Measurements from ENCODE around the gene TBX18.

TBX18 gene

DNA sequence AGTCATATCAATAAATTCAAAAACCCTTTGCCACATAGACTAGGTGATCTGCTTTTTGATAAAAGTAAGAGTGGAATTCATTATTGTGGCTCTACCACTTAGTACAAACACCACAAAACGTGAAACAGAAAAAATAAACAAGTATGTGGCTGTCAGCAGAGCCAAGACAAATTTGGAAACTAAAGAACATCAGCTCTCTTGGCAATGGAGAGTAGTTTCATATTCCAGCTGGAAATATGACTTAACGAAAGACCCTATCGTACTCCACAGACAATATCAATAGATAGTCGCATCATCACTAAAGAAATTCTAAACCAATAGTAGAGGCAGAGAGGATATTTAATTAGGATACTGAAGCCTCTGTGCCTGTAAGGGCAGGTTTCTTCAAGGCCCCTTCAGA lies 20.8 kb downstream of the TBX18 start:
- no peak for DNase-seq

DNA sequence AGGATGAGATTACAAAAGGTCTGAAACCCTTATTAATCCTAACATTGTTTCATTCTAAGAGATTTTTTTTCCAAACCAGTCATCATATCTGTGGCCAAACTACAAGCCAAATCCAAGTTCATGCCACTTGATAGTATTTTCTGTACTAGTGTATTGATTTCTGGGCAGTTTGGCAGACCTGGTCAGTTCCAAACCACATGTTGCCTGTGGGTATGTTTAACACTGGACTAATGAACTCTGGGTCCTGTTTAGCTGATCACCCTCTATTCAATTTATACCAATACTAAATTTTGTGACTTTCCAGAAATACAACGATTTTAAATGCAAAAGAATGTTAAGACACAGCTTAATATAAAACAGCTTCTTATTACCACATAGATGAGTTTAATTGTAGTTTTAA lies 24.0 kb downstream of the TBX18 start:
- DNase-seq, result no peak

DNA sequence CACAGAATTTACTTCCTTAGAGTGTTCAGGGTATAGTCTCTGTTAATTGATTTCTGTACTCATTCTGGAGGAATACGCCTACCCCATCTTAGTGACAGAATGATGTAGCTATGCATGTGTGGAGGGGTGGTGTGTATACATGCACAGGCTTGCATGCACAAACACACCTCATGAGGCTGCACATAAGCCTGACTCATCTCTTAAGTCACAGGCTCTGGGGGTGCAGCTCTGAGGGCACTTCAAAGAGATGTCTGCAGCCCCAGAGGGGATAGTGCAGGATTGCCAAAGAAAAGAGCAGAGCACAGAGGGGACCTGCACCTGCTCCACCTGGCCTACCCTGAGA lies 24.6 kb downstream of the TBX18 start:
- DNase-seq, result no peak

DNA sequence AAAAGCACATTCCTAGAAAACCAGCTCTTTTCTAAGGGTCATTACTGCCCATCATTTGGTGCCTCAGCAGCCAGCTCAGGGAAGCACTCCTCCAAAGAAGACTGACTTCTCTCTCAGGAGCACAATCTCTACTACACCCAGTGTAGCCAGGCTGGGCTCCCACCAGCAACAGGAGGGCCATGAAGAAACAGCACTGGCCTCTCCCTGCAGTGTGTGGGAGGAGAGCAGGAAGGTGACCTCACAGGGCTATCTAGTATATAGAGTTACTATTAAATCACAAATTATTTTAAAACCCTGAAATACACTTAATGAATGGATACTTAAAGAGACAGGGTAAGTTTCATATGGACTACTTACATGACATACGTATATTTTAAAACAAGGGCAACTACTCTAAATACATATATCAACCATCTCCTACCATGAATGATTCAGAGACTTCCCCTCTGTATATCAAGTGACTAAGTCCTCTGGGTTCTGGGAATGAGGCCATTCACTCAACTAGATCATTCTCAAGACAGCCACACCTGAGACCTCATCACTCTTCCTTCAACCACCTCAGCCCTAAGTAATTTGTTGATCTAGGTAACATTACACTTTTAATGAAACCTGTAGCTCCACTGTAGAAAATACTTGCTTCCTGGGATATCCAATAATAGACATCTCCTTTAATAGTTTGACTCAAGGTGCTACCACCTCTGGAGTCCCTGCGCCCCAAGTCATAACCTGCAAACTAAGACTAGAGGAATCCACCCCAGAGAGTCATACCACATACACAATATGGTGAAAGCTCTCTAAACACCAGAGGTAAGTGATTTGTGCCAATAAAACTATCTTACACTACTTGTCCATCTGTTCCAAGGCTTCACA lies 25.2 kb downstream of the TBX18 start:
- DNase-seq, result no peak

DNA sequence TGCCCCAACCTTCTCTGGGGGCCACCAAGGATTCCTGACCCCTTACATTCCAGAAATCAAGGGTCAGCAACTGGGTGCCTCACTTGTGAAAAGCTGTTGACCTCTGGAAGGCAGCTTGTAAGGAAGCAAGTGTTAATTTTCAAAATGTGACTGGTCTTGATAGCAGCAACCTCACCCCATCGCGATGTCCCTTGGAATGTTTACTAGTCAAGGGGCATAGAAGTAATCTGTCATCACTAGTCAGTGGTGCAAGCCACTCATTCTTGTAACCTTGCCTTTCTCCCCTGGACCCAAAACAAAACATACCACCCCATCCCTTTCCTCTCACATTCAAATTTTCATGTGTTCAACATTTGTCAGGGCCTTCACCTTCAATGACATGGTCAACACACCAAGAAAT lies 30.5 kb downstream of the TBX18 start:
- DNase-seq, result no peak

DNA sequence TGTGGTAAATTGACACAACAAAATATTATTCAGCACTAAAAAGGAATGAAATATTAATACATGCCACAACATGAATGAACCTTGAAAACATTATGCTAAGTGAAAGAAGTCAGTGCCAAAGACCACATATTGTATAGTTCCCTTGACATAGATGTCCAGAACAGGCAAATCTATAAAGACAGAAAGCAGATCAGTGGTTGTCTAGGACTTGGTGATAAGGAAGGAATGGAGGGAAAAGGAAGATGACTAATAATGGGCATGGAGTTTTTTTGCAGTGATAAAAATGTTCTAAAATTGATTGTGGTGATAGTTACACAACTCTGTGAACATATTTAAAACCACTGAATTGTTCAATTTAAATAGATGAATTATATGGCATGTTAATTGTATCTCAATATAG lies 32.5 kb downstream of the TBX18 start:
- DNase-seq, result no peak

DNA sequence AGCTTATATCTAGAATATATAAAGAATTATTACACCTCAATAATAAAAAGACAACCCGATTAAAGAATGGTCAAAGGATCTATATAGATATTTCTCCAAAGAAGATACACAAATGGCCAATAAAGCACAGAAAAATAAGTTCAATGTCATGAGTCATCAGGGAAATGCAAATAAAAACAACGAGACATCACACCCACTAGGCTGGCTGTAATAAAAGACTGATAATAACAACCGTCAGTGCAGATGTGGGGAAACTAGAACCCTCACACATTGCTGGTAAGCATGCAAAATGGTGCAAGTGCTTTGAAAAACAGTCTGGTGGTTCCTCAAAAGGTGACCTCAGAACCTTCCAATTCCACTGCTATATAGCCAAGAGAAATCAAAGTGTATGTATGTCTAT lies 33.0 kb downstream of the TBX18 start:
- DNase-seq, result no peak

DNA sequence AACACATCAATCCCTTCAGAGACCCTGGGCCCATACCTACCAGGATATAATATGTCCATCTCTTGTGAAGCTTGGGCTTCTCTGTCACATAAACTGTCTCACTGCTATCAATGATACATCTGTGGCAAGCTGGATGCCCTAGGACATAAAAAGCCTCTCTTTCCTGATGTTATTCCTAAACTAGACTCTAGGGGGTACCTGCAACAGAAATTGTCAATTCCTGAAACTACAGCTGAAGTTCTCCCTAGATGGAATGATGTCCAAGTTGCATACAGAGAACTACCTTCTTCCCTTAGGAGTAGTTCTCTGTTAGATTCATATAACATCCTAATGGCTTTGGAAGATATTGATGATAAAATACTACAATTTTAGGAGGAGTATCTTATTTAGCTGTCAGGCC lies 35.8 kb downstream of the TBX18 start:
- no peak for DNase-seq

DNA sequence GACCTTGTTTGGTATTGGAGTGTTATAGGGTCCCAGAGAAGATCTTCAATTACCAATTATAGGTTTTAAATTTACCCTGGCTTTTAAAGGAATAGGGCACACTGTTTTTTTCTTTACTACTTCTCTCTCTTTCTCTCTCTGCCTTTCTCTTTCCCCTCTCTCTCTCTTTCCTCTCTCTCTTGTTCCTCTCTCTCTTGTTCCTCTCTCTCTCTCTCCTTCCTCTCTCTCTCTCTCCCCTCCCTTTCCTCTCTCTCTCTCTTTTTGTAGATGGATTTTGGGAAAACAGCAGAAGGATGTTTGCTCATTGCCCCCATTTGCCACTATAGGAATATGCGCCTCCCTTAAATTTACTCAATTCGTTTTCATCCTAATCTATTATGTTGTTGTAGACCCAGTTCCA lies 45.2 kb downstream of the TBX18 start:
- no peak for DNase-seq

DNA sequence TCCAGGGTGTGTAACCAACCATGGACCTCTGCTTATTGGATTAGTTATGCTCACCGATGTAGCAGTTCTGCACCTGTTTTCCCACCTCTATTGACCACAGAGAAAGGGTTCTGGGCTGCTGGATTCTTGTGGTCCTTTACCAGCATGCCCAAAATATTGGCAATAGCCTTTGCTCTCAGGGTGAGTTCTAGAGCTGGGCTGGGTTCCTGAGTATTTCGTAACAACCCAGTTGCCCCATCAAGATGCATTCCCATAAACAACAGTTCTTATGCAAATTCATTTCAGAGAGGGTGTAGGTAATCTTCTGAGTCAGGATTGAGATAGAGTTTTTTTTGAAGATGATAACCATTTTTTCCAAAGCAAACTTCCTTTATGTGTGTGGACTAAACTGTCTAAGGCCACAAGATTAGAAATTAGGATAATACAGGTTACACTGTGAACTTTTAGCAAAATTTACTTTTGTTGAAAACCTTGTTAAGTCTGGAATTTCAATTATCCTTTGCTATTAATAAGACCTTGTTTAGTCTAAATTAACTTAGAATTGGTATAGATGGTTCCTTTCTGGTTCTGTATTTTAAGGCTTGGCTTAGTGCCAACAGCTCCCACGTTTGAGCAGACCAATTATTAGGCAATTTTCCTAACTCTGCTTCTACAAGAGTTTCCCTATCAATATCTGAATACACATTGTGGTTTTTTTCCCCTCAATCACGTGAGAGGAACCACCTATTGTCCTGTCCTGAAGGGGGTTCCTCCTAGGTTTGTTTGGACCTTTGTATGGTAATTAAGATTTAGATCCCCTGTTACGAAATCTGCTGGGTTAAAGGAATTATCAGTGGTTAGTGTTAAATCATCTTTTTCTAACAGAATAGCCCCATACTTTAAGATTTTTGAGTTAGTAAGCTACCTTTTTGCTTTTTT lies 46.1 kb downstream of the TBX18 start:
- no peak for DNase-seq

DNA sequence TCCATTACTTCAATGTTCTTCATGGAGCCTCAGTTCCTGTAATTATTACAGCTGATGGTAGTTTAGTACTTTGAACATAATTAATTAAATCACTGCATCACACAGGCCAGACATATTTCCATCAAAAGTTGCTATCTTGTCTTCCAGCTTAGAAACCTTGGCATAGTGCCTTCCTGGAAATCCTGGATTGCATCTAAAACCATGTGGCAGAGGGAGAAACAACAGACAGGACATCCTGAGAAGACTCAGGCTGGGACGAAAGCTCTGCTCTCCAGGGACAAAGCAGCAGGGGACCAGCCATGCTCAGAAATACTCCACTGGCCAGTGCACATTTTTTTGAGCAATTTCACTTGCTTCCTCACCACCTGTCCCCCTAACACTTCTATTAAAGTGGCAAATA lies 55.3 kb downstream of the TBX18 start:
- DNase-seq, result no peak

DNA sequence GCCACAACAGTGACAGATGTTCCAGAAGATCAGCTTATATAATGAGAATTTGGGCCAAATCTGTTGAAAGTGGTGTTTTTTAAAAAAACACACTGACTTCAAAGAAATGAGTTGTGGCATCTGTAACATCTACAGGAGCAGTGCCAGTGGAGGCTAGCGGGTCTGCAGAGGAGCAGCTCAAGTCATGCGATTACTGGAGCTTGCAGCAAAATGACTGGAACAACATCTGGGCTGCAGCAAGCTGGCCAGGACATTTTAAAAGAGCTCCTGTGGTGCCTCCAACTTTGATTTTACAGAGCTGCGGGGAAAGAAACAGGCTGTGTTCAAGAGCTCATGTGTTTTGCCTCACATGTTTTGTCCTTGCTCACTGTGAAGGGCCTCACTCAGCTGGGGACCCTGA lies 57.2 kb downstream of the TBX18 start:
- DNase-seq, result no peak

DNA sequence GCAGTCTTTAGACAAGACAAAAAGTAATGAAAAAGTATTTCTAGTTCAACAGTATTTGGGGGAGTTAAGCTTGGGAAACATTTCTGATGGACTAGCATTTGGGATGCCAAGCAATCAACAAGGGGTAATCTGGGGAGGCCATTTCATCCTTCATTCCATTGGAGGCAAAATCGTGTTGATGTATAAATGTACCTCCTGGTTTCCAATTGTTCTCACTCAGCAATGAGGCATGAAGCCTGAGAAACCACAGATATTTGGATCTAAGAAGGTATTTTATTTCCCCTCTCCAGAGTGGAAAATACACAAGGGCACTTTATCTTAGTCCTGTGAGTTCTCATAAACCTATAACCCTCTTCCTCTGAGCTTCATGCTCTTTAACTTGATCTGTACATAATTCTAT lies 68.2 kb downstream of the TBX18 start:
- no peak for DNase-seq

DNA sequence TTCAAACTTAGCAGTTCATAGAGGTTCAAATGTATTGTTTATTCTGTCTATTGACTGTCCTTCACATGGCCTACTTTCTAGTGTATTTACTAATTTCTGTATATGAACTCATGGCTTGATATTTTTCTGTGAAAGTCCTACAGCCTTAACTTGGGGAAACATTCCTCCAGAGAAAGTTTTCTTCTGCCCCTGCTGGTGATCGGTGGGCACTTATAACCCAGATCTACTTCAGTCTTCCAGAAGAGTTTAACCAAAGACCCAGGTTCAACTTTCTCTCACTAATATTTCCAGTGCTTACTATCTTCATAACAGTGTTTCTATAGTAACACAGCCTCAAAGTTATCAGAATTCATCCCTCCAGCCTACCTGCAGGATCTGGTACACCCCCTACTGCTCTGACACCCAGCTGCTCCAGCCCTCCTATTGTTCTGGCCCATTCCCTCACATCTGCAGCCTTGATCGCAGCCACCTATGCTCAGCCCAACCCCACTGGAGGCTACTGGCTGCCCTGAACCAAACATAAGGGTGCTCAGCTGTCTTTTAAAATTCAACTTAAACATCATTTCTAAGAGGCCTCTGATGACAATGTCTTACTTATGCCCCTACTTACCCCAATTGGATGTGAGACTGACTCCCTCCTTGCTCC lies 72.3 kb downstream of the TBX18 start:
- DNase-seq, result no peak

DNA sequence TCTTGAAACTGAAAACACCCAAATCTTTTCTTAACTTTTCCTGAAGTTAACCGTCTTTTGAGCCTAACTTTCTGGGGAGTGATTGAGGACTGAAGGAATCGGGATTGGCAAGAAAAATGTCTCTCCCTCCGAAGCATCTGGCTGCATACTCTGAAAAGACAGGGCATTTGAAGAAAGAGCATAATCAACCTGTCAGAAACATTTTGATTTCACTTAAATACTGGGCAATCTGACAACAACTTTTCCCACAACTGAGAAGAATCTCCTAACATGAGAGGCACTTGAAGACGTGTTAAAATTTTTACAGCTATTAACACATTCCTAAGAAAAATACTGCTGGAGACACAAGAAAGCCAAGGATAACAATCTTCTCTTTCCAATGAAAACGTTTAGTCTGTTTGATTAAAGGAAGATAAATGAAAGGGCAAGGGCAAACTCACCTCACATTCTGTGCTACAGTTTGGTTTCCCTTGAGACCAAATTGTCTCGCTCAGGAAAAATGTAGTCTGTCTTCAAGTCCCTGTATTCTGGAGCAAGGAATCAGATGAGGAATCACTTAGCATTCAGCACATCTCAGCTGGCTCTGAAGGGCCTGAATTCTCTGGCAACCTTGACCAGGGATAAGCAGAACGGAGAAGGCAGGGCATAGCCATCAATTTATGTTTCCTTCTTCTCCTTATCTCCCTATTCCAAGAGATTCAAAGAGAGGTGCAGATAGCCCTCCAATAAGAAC lies 76.1 kb downstream of the TBX18 start:
- no peak for DNase-seq

DNA sequence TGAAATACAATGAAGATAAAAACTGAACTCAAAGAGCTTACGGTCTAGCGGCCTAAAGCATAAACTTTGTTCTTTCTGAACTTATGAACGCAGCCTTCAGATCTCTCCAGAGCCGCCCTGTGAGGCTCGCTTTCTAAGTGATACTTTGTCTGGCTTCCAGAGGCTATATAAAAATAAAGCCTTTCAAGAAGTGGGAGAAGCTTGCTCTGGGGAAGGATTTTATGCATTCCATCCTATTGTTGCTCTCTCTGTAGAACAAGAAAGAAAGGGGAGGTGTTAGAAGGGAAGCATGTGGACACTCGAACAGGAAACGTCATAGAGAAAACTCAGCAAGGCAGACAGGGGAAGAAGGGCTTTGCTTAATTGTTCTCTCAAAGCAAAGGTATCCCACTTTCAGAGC lies 77.0 kb downstream of the TBX18 start:
- no peak for DNase-seq

DNA sequence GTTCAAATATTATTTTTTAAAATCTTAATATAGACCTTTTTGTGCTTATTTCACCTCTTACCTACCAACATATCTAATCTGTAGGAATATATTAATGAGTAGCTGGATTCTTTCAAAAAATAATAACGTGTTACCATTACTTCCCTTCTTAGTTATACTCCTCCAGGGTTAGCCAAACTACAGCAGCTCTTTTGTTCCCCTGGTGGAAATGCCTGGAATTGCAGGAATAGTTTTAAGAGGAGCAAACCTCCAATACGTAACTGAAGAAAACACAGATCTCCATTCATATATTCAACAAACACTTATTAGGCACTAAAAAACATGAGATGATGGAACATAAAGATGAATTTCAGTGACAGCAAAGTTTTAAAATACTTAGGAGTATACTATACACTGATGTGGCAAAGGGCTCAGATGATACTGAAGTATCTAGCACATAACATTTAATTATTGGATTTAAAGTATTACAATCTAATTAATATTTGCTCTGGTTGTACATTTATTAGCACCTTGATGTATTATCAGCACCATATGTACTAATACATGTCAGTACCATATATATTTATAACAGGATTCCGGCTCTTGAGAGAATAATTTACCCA lies 78.3 kb downstream of the TBX18 start:
- no peak for DNase-seq

DNA sequence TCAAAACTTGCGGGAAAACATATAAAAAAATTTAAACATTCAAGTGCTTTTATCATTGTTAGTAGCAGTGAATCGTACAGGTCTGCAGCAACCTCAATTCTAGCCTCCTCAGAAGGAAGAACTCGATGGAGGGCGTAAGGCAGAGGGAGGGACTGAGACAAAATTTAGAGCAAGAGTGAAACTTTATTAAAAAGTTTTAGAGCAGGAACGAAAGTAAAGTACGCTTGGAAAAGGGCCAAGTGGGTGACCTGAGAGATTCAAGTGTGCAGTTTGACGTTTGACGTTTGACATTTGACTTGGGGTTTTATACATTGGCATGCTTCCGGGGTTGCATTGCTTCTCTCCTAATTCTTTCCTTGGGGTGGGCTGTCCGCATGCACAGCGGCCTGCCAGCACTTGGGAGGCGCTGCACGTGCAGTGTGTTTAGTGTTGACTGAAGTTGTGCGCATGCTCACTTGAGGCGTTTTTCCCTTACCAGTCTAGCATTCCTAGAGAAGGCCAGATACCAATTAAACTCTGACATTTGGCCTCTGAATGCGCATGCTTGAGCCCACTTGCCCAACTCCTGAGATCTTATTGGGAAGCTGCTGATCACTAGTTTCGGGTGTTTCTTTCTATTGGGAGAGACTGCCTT lies 82.6 kb downstream of the TBX18 start:
- DNase-seq, result no peak

DNA sequence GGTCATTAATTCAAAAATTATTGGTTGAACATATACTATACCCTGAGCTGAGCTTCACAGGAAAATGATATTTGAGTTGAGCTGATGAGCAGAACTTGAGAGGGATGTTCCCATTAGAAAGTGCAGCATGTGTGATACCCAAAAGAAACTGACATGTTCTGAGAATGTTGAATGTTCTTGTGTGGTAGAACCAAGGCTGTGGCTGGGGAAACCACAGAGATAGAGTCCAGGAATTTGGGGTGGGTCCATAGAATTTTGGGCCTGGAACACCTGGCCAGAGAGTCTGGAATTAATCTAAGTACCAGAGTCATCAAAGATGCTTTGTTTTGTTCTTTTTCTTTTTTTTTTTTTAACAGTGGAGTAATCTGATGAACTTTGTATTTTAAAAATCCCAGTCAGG lies 88.7 kb downstream of the TBX18 start:
- no peak for DNase-seq

DNA sequence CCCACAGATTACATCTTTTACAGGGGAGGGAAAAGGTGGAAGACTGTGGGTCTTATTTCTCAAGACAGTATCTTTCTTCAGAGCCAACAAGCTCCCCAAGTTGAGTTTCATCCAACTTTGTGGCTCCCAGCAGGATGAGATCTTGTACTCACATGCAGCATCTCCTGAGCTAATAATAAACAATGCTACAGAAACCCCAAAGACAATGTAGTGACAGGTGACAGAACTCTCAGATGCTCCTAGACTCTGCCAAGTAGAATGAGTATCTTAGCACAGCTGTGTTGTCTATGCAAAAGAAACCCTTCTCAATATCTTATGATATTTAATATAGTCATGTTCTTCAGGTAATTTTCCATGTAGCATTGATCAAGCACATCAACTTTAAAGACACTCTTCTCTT lies 90.0 kb downstream of the TBX18 start:
- DNase-seq, result no peak

DNA sequence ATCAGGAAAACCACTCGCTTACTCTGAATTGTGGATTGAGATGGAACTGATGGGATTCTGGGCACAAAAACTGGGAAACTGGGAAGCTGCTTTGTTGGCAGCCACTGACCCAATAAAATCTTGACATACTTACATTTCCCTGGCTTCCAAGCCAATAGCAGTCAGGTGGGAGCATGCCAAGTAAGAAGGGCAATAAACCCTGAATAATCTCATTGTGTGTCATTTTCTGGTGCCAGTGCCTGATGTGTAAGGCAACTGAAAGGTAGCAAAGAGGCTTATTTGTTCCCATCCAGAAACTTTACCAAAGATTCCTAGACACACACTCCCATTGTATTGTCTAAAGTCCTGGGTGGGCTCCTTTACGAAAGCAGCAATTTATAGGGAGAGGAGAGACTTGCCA lies 93.2 kb downstream of the TBX18 start:
- DNase-seq, result no peak

DNA sequence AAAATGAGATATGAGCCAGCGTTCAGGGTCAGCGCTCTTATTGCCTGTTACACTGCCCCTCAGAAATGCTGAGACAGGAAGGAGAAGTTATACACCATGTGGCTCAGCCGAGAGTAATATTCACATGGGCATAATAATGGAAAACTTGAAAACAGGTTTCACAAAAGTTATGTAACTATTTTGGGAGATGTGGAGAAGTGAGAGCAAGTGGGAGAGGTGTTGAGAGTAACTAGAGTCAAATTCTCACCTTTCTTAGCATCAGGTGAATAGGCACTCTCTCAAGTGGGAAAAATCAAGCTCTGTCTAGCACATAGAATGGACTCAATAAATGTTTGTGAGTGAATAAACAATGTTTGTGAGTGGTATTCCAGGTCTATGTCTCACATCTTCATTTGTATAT lies 94.5 kb downstream of the TBX18 start:
- no peak for DNase-seq

Measured in GDM1 (cell line).